PC-3 (cell line): ENCODE data around the gene ARHGAP6. TPM values are rescaled to one million over a fixed set of nuclear protein-coding genes. Genes with fewer than 3 reads are reported as not detected.

Experiments
- ATAC-seq: fragments of 200-7000 bp; cut with Tn5 transposase; 2 replicates; pipeline ENCODE4 v1.9.1; 2020; ENCODE audit warnings: mild to moderate bottlenecking, moderate library complexity
- BruUV-seq: library from RNA; stranded (reverse); fragments of 400-500 nt; replicated peaks from 2 replicates; lab custom pipeline; 2021; lab: Mats Ljungman, UMichigan
- CTCF ChIA-PET: fragments of 300-600 bp; sonication (Branson Sonifier 250); formaldehyde crosslinking; loops from one replicate; lab custom pipeline; 2022; ENCODE audit warnings: antibody characterized with exemption; lab: Charles Lee
- POLR2A ChIA-PET: fragments of 300-600 bp; sonication (Branson Sonifier 250); formaldehyde crosslinking; loops from one replicate; lab custom pipeline; 2022; ENCODE audit warnings: antibody characterized with exemption; ENCODE audit not compliant: unreplicated experiment; lab: Charles Lee
- DNase-seq: peaks from one replicate; pipeline ENCODE4 v3.0.0-alpha.2; 2015
- H2AFZ ChIP-seq: fragments of 300-600 bp; sonication (generic); 2 replicates; pipeline ENCODE4 v1.6.0; 2016; ENCODE audit warnings: antibody characterized with exemption, low read length
- H3F3A ChIP-seq: fragments of 300-600 bp; sonication (generic); one replicate; pipeline ENCODE4 v1.6.0; 2017; ENCODE audit warnings: antibody characterized with exemption, low read length, control low read depth, mild to moderate bottlenecking; ENCODE audit not compliant: unreplicated experiment
- H3K27ac ChIP-seq: fragments of 300-600 bp; sonication (generic); 2 replicates; pipeline ENCODE4 v1.5.1; 2016; ENCODE audit warnings: mild to moderate bottlenecking, low read length
- H3K27me3 ChIP-seq: fragments of 300-600 bp; sonication (generic); 2 replicates; pipeline ENCODE4 v1.6.1; 2016; ENCODE audit warnings: low read length, mixed read lengths
- H3K36me3 ChIP-seq: fragments of 300-600 bp; sonication (generic); 2 replicates; pipeline ENCODE4 v1.6.1; 2016; ENCODE audit warnings: low read depth, mixed run types, low read length, mixed read lengths
- H3K4me1 ChIP-seq: fragments of 300-600 bp; sonication (generic); 2 replicates; pipeline ENCODE4 v1.5.1; 2016; ENCODE audit warnings: low read length; ENCODE audit not compliant: insufficient read depth
- H3K4me2 ChIP-seq: fragments of 300-600 bp; sonication (generic); 2 replicates; pipeline ENCODE4 v1.6.0; 2016; ENCODE audit warnings: low read length
- H3K4me3 ChIP-seq: fragments of 300-600 bp; sonication (generic); 2 replicates; pipeline ENCODE4 v1.5.1; 2016; ENCODE audit warnings: mild to moderate bottlenecking, low read length, mixed read lengths
- H3K79me2 ChIP-seq: fragments of 300-600 bp; sonication (generic); 2 replicates; pipeline ENCODE4 v1.6.1; 2017; ENCODE audit warnings: low read length, mixed read lengths
- H3K9ac ChIP-seq: fragments of 300-600 bp; sonication (generic); 2 replicates; pipeline ENCODE4 v1.6.0; 2016; ENCODE audit warnings: mild to moderate bottlenecking, low read length
- H3K9me2 ChIP-seq: fragments of 300-600 bp; sonication (generic); replicated peaks from 2 replicates; pipeline ENCODE4 v1.6.1; 2016; ENCODE audit warnings: mixed run types, low read length, mixed read lengths
- H3K9me3 ChIP-seq: fragments of 300-600 bp; sonication (generic); 2 replicates; pipeline ENCODE4 v1.6.1; 2016; ENCODE audit warnings: low read length, mixed read lengths
- H4K20me1 ChIP-seq: fragments of 300-600 bp; sonication (generic); 2 replicates; pipeline ENCODE4 v1.6.1; 2016; ENCODE audit warnings: low read length, mixed read lengths
- EZH2 ChIP-seq: fragments of 300-600 bp; sonication (generic); IDR thresholded peaks from one replicate; pipeline ENCODE4 v1.6.1; 2017; ENCODE audit warnings: antibody characterized with exemption, mild to moderate bottlenecking, low read length; ENCODE audit not compliant: unreplicated experiment
- EZH2phosphoT487 ChIP-seq: fragments of 300-600 bp; sonication (generic); IDR thresholded peaks from 2 replicates; pipeline ENCODE4 v1.6.1; 2018; ENCODE audit warnings: mild to moderate bottlenecking, antibody characterized with exemption, low read length, borderline replicate concordance
- intact Hi-C: fragments of 100-400 bp; cut with micrococcal nuclease; formaldehyde crosslinking; loops from 2 replicates; pipeline ENCODE4 v1.9.0; 2023
- total RNA-seq: library from RNA; depleted of rRNA; stranded (reverse); fragments of >200 nt; gene quantifications from 2 replicates; pipeline ENCODE4 v1.2.3, GENCODE V29; 2014
- TF ChIP-seq, protein P1 (sequence below): fragments of 300-600 bp; sonication (generic); conservative IDR thresholded peaks from 2 replicates; pipeline ENCODE4 v1.5.1; 2017; ENCODE audit warnings: antibody characterized with exemption, low read depth, mild to moderate bottlenecking, low read length

The ARHGAP6 gene
- total RNA-seq, 1 experiment from 2014 or later: 2.8 TPM

DNA sequence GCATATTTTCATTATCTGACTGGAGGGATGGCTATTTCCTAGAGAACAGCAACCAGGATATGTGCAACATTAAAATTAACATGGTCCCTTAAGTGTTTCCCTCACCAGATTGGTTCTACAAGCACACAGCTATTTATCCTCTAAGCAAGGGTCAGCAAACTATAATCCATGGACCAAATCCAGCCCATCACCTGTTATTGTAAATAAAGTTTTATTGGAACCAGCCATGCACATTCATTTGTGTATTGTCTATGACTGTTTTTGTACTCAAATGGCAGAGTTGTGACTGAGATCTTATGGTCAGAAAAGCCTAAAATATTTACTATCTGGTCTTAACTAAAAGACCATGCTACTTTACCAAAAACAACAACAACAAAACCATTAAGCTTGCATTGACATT, 294.6 kb downstream of the ARHGAP6 start:
- no peaks in the 10 kb centered on the region for H3K9me3 ChIP-seq
- H4K20me1 ChIP-seq: no peaks in the 10 kb centered on the region
- ChIA-PET POLR2A (no interaction called here), CTCF (no interaction called here)
- H3K4me3 ChIP-seq: no peak overlapping the region
- no peak overlapping the region for H2AFZ ChIP-seq
- TF ChIP-seq, protein P1, sequence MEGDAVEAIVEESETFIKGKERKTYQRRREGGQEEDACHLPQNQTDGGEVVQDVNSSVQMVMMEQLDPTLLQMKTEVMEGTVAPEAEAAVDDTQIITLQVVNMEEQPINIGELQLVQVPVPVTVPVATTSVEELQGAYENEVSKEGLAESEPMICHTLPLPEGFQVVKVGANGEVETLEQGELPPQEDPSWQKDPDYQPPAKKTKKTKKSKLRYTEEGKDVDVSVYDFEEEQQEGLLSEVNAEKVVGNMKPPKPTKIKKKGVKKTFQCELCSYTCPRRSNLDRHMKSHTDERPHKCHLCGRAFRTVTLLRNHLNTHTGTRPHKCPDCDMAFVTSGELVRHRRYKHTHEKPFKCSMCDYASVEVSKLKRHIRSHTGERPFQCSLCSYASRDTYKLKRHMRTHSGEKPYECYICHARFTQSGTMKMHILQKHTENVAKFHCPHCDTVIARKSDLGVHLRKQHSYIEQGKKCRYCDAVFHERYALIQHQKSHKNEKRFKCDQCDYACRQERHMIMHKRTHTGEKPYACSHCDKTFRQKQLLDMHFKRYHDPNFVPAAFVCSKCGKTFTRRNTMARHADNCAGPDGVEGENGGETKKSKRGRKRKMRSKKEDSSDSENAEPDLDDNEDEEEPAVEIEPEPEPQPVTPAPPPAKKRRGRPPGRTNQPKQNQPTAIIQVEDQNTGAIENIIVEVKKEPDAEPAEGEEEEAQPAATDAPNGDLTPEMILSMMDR: no peak
- TF ChIP-seq EZH2phosphoT487 (no peak), EZH2 (no peak)
- no peak overlapping the region for H3K27ac ChIP-seq
- H3K27me3 ChIP-seq: no peaks in the 10 kb centered on the region
- no peaks in the 10 kb centered on the region for H3K36me3 ChIP-seq
- no peaks in the 10 kb centered on the region for H3K9me2 ChIP-seq
- ATAC-seq (no peak), DNase-seq (no peak)
- intact Hi-C loops: loop anchor here (10.0 kb wide), 1 partner anchor 186 kb away; no protein-coding TSS in a partner anchor
- no TSS peak for BruUV-seq
- H3K79me2 ChIP-seq: no peaks in the 10 kb centered on the region
- no peak overlapping the region for H3K4me2 ChIP-seq
- peaks cover 44% of the 10 kb centered on the region for H3K4me1 ChIP-seq
- no peaks in the 10 kb centered on the region for H3F3A ChIP-seq
- H3K9ac ChIP-seq: no peak overlapping the region

DNA sequence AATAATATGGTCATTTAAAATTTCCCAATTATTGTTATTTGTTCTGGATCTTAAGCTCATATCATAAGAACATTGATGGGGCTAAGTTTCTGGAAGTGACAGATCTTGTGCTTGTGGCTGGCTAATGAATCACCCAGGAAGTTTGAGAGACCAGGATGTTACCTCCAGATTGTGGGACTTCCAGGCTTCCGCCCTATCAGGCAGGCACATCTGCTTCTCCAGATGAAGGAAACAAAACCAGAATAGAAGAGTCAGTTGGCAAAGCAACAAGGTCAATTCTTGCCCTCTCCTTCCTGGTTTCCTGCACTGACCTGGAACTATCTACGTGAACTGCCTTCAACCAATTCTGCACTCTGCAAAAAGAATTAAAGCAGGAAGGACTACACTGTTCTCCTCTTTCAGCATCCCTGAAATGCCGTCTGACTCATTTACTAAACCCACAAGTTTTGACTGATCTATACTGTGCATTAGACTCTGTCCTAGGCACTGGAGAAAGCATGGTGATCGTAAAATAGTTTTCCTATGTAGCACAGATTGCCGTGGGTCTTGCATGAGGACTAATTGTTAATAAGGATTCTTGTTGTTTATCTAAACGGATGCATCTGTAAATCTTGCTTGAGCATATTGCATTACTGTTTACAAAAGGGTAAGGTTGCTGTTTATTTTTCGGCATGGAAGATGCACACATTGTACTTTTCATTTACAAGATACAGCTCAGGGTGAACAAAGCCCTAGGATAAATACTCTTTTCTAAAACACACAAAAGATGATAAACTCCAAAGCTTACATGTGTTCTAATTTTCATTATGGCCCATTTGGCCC, 297.9 kb downstream of the ARHGAP6 start:
- H3K4me3 ChIP-seq: no peak overlapping the region
- no peaks in the 10 kb centered on the region for H3K9me3 ChIP-seq
- no peaks in the 10 kb centered on the region for H3K9me2 ChIP-seq
- peak overlapping the region; percentile 37; the same call in 1 of the 2 replicates for H2AFZ ChIP-seq
- ChIA-PET POLR2A (interaction anchor here (0.6 kb wide), 1 partner anchor 399 kb away, joined by 3 read pairs; no protein-coding TSS in a partner anchor), CTCF (no interaction called here)
- H4K20me1 ChIP-seq: no peaks in the 10 kb centered on the region
- H3F3A ChIP-seq: no peaks in the 10 kb centered on the region
- ATAC-seq (peak; percentile 80), DNase-seq (peak; percentile 59)
- no peaks in the 10 kb centered on the region for H3K36me3 ChIP-seq
- intact Hi-C loops: no loop called here
- peaks cover 17% of the 10 kb centered on the region for H3K4me1 ChIP-seq
- no peaks in the 10 kb centered on the region for H3K27me3 ChIP-seq
- peak overlapping the region; percentile 59 for H3K27ac ChIP-seq
- TF ChIP-seq, protein P1: no peak
- TF ChIP-seq EZH2: no peak
- TF ChIP-seq EZH2phosphoT487: no peak
- no peaks in the 10 kb centered on the region for H3K79me2 ChIP-seq
- no TSS peak for BruUV-seq
- H3K4me2 ChIP-seq: peak overlapping the region; percentile 21
- H3K9ac ChIP-seq: no peak overlapping the region
